Measurements from ENCODE around the gene FCGR1A. TPM values are rescaled to one million over a fixed set of nuclear protein-coding genes. Genes with fewer than 3 reads are reported as not detected.
"Not testable (repeated sequence)": the region's sequence is repeated elsewhere in the genome, so short reads cannot be mapped to it uniquely, and the experiment has no call there.

Gene FCGR1A
- total and polyA plus RNA-seq, 2 of the 8 experiments (the other 6 are each of a cell fraction or from before 2014, with no cell fraction given) = not detected

DNA sequence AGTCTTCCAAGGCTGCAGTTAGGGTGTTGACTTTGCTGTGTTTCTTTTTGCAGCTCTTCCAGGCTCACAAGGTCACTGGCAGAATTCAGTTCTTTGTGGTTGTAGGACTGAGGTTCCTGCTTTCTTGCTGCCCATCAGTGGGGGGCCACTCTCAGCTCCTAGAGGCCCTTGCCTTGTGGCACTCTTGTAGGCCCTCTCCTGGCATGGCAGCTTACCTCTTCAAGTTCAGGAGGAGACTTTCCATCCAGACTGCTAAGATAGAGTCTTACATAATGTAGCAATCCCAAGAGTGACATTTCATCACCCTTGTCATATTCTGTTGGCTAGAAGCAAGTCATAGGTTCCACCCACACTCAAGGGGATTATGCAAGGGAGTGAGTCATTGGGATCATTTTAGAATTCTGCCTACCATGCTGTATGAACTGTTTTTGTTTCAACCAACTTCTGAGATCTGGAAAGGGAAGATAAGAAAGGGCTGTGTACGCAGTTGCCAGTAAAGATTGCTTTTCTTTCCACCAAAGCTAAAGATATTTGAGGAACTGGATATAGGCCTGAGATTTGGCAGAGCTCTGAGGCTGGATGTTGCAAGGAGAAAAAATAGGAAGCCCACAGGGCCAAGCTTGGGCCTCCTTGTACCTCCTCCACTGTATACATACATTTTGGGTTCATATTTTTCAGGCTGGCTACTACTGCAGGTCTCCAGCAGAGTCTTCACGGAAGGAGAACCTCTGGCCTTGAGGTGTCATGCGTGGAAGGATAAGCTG is 5.4 kb downstream of the FCGR1A start:
- CTCF ChIA-PET (ENCODE audit: partially characterized antibody) = not testable (repeated sequence)

More for the DNA sequence above, 5.4 kb downstream of the FCGR1A start:
- H4K8ac ChIP-seq (ENCODE audit: extremely low read depth, insufficient read depth, low read length); H2BK120ac ChIP-seq (replicated peaks; ENCODE audit: low read depth, low read length); H2BK12ac ChIP-seq (ENCODE audit: low read depth, low read length); FAIRE-seq; H3K9ac ChIP-seq (replicated peaks in 1 of 4; ENCODE audit: extremely low read depth in 1 of 4, low read depth in 3 of 4, low read length in 3 of 4); H3K14ac ChIP-seq (ENCODE audit: insufficient read length); H2AK5ac ChIP-seq (ENCODE audit: low read depth, low read length); H3K4me3 ChIP-seq (ENCODE audit: extremely low read depth in 1 of 4, insufficient read depth in 2 of 4, low read depth in 3 of 4, low read length in 4 of 4); H3K4ac ChIP-seq (replicated peaks; ENCODE audit: insufficient read length, low read depth, low read length); H4K91ac ChIP-seq (replicated peaks; ENCODE audit: insufficient read length, low read length); DNase-seq (ENCODE audit: low read depth in 1 of 2, low spot score in 2 of 2); H3K4me2 ChIP-seq (ENCODE audit: insufficient read depth in 1 of 2, low read depth in 2 of 2, low read length in 2 of 2); H2AFZ ChIP-seq (ENCODE audit: low read length); H4K5ac ChIP-seq (ENCODE audit: insufficient read length, low read depth, low read length); H3K56ac ChIP-seq (replicated peaks; ENCODE audit: insufficient read length, low read depth, low read length); H2BK5ac ChIP-seq (ENCODE audit: low read depth, low read length); H4K20me1 ChIP-seq (replicated peaks in 1 of 2; ENCODE audit: control insufficient read depth in 1 of 2, insufficient read depth in 2 of 2, low read length in 2 of 2); H3K23me2 ChIP-seq (ENCODE audit: low read depth, low read length); H3K79me1 ChIP-seq (ENCODE audit: low read depth, low read length); H3K79me2 ChIP-seq (ENCODE audit: control insufficient read depth in 1 of 2, insufficient read depth in 2 of 2, low read length in 2 of 2); H3K27ac ChIP-seq (ENCODE audit: low read depth, low read length); H3K36me3 ChIP-seq (ENCODE audit: control insufficient read depth in 2 of 4, insufficient read depth in 4 of 4, low read length in 3 of 4); H3K18ac ChIP-seq (ENCODE audit: extremely low read depth, low read length); H2BK20ac ChIP-seq (ENCODE audit: low read length); POLR2A ChIA-PET (ENCODE audit: partially characterized antibody); H3K23ac ChIP-seq (ENCODE audit: insufficient read length); H3K4me1 ChIP-seq (replicated peaks in 1 of 4; ENCODE audit: control insufficient read depth in 3 of 4, insufficient read depth in 4 of 4, low read length in 3 of 4); H3K9me3 ChIP-seq (ENCODE audit: insufficient read depth in 2 of 2, low read depth in 1 of 2, low read length in 1 of 2); H2BK15ac ChIP-seq (ENCODE audit: low read length); H3K27me3 ChIP-seq (replicated peaks in 1 of 4; ENCODE audit: control insufficient read depth in 3 of 4, extremely low read depth in 1 of 4, insufficient read depth in 3 of 4, low read length in 3 of 4): not testable (repeated sequence)
- 85% methylated on average over 3 of the region's 3 CpGs; no CpG with 5 or more reads in 1 of the 2 experiments for WGBS, 2 experiments (ENCODE audit: extremely low coverage in 1 of 2, insufficient coverage in 1 of 2, insufficient read length in 1 of 2, insufficient replicate concordance in 2 of 2, low coverage in 1 of 2, low lambda C conversion rate in 2 of 2, missing lambda C conversion rate in 1 of 2)
